Measurements from ENCODE around the gene GOLGA8A. TPM values are rescaled to one million over a fixed set of nuclear protein-coding genes. Genes with fewer than 3 reads are reported as not detected.

Gene GOLGA8A
- total and polyA plus RNA-seq, 8 donors, result 4.4 to 72.3 (median 31.6) TPM

GRCh38 chr15:34472947-34473346, 35.3 kb upstream of the GOLGA8A start:
- DNase-seq, result no peak
- Histone ChIP-seq H3K4me3 (no peak overlapping the region), H3K9me3 (no peaks in the 10 kb centered on the region), H3K27ac (no peak overlapping the region), H3K36me3 (no peaks in the 10 kb centered on the region), H3K4me1 (no peaks in the 10 kb centered on the region), H3K27me3 (peaks cover 0 to 3% (median 0%) of the 10 kb centered on the region in 3 donors)
- intact Hi-C loops (cut with DNase I; ENCODE audit: low total_unique reads), result no loop called here
- TF ChIP-seq POLR2A (IDR thresholded peaks at IDR 0.05) (no peak), POLR2AphosphoS5 (IDR thresholded peaks at IDR 0.05) (no peak), CTCF (IDR thresholded peaks at IDR 0.05) (no peak), EP300 (IDR thresholded peaks at IDR 0.05) (no peak)
- 57 to 74% (median 63%) methylated on average over 2 of the region's 2 CpGs for WGBS, 5 donors

GRCh38 chr15:34470892-34471291, 33.3 kb upstream of the GOLGA8A start:
- Histone ChIP-seq H3K4me3 (no peak overlapping the region), H3K9me3 (no peaks in the 10 kb centered on the region), H3K27me3 (peaks cover 0 to 3% (median 0%) of the 10 kb centered on the region in 3 donors), H3K27ac (no peak overlapping the region), H3K4me1 (no peaks in the 10 kb centered on the region), H3K36me3 (no peaks in the 10 kb centered on the region)
- intact Hi-C loops (cut with DNase I; ENCODE audit: low total_unique reads), result no loop called here
- WGBS, 5 donors, result 19 to 48% (median 39%) methylated on average over 1 of the region's 1 CpG
- DNase-seq, result no peak
- no peak for TF ChIP-seq POLR2A (IDR thresholded peaks at IDR 0.05)
- TF ChIP-seq POLR2AphosphoS5 (IDR thresholded peaks at IDR 0.05), result no peak

GRCh38 chr15:34470091-34470490, 32.5 kb upstream of the GOLGA8A start:
- Histone ChIP-seq H3K9me3 (no peaks in the 10 kb centered on the region), H3K4me1 (no peaks in the 10 kb centered on the region), H3K36me3 (no peaks in the 10 kb centered on the region), H3K27me3 (peaks cover 0 to 3% (median 0%) of the 10 kb centered on the region in 3 donors), H3K27ac (no peak overlapping the region), H3K4me3 (no peak overlapping the region)
- 63 to 82% (median 75%) methylated on average over 3 of the region's 3 CpGs for WGBS, 5 donors
- TF ChIP-seq POLR2A (IDR thresholded peaks at IDR 0.05) (no peak), EP300 (IDR thresholded peaks at IDR 0.05) (no peak), CTCF (IDR thresholded peaks at IDR 0.05) (no peak), POLR2AphosphoS5 (IDR thresholded peaks at IDR 0.05) (no peak)
- no peak for DNase-seq
- intact Hi-C loops (cut with DNase I; ENCODE audit: low total_unique reads), result no loop called here

GRCh38 chr15:34461730-34462129, 24.1 kb upstream of the GOLGA8A start:
- H3K4me3 ChIP-seq, result no peak overlapping the region
- no peaks in the 10 kb centered on the region for H3K36me3 ChIP-seq
- 25 to 47% (median 35%) methylated on average over 1 of the region's 1 CpG for WGBS, 5 donors
- no peaks in the 10 kb centered on the region for H3K4me1 ChIP-seq
- H3K27ac ChIP-seq, result no peak overlapping the region
- no peak for DNase-seq
- no peaks in the 10 kb centered on the region for H3K27me3 ChIP-seq
- H3K9me3 ChIP-seq, result no peaks in the 10 kb centered on the region
- intact Hi-C loops (cut with DNase I; ENCODE audit: low total_unique reads), result no loop called here
- TF ChIP-seq POLR2AphosphoS5 (IDR thresholded peaks at IDR 0.05) (no peak), EP300 (IDR thresholded peaks at IDR 0.05) (no peak), CTCF (IDR thresholded peaks at IDR 0.05) (no peak), POLR2A (IDR thresholded peaks at IDR 0.05) (no peak)

GRCh38 chr15:34460451-34460850, 22.8 kb upstream of the GOLGA8A start:
- Histone ChIP-seq H3K27ac (no peak overlapping the region), H3K9me3 (no peaks in the 10 kb centered on the region), H3K27me3 (no peaks in the 10 kb centered on the region), H3K4me3 (no peak overlapping the region), H3K4me1 (no peaks in the 10 kb centered on the region), H3K36me3 (no peaks in the 10 kb centered on the region)
- no peak for DNase-seq
- WGBS, 5 donors, result 82 to 96% (median 84%) methylated on average over 1 of the region's 1 CpG
- TF ChIP-seq POLR2A (IDR thresholded peaks at IDR 0.05), result no peak
- intact Hi-C loops (cut with DNase I; ENCODE audit: low total_unique reads), result no loop called here
